SK-N-SH treated with all-trans-retinoic acid at 6 μM for 48 hours (cell line): ENCODE data around the gene NTN1.

Source experiments
- ATAC-seq: fragments of 200-7000 bp; cut with Tn5 transposase; 3 replicates; pipeline ENCODE4 v1.9.1; 2020; ENCODE audit warnings: mild to moderate bottlenecking, moderate library complexity
- ARNTL ChIP-seq: fragments of 450-650 bp; formaldehyde crosslinking; IDR thresholded peaks from 2 replicates; pipeline ENCODE4 v1.5.0; 2020; ENCODE audit warnings: low read depth, mild to moderate bottlenecking, moderate library complexity, borderline replicate concordance
- BACH2 ChIP-seq: fragments of 250-450 bp; sonication (Bioruptor Pico); IDR thresholded peaks from 2 replicates; pipeline ENCODE4 v1.9.0; 2021; ENCODE audit warnings: mild to moderate bottlenecking, borderline replicate concordance
- CREB5 ChIP-seq: fragments of 250-450 bp; sonication (Bioruptor Pico); IDR thresholded peaks from 2 replicates; pipeline ENCODE4 v1.5.1; 2020; ENCODE audit warnings: low read depth, mild to moderate bottlenecking, moderate library complexity
- CSDC2 ChIP-seq: fragments of 250-450 bp; sonication (Bioruptor Pico); IDR thresholded peaks from 2 replicates; pipeline ENCODE4 v1.5.0; 2020; ENCODE audit warnings: mild to moderate bottlenecking, moderate library complexity
- CSRNP3 ChIP-seq: fragments of 250-450 bp; sonication (Bioruptor Pico); IDR thresholded peaks from 2 replicates; pipeline ENCODE4 v1.5.1; 2021; ENCODE audit warnings: mild to moderate bottlenecking, moderate library complexity
- ESRRG ChIP-seq: fragments of 250-450 bp; sonication (Bioruptor Pico); IDR thresholded peaks from 2 replicates; pipeline ENCODE4 v1.6.1; 2021; ENCODE audit warnings: mild to moderate bottlenecking
- GLIS3 ChIP-seq: fragments of 250-450 bp; sonication (Bioruptor Pico); IDR thresholded peaks from 2 replicates; pipeline ENCODE4 v1.5.0; 2020; ENCODE audit warnings: mild to moderate bottlenecking, moderate library complexity
- ISL1 ChIP-seq: fragments of 250-450 bp; sonication (Bioruptor Pico); IDR thresholded peaks from 2 replicates; pipeline ENCODE4 v2.1.2; 2022; ENCODE audit warnings: mild to moderate bottlenecking, moderate library complexity
- OSR1 ChIP-seq: fragments of 250-450 bp; sonication (Bioruptor Pico); IDR thresholded peaks from 2 replicates; pipeline ENCODE4 v1.8.0; 2022; ENCODE audit warnings: moderate library complexity, mild to moderate bottlenecking, inconsistent platforms
- PATZ1 ChIP-seq: fragments of 250-450 bp; sonication (Bioruptor Pico); IDR thresholded peaks from 2 replicates; pipeline ENCODE4 v1.8.0; 2020; ENCODE audit warnings: mild to moderate bottlenecking, moderate library complexity, borderline replicate concordance
- PPARA ChIP-seq: fragments of 250-450 bp; sonication (Bioruptor Pico); IDR thresholded peaks from 2 replicates; pipeline ENCODE4 v1.5.0; 2020; ENCODE audit warnings: mild to moderate bottlenecking, borderline replicate concordance
- RARB ChIP-seq: fragments of 250-450 bp; sonication (Bioruptor Pico); IDR thresholded peaks from 2 replicates; pipeline ENCODE4 v1.8.0; 2021; ENCODE audit warnings: mild to moderate bottlenecking, moderate library complexity
- SNAI2 ChIP-seq: fragments of 250-450 bp; sonication (Bioruptor Pico); IDR thresholded peaks from 2 replicates; pipeline ENCODE4 v1.5.0; 2020; ENCODE audit warnings: mild to moderate bottlenecking, moderate library complexity
- TCF4 ChIP-seq: fragments of 250-450 bp; sonication (Bioruptor Pico); IDR thresholded peaks from 2 replicates; pipeline ENCODE4 v1.8.0; 2021; ENCODE audit warnings: mild to moderate bottlenecking, moderate library complexity, borderline replicate concordance
- TOX ChIP-seq: fragments of 250-450 bp; sonication (Bioruptor Pico); IDR thresholded peaks from 2 replicates; pipeline ENCODE4 v1.8.0; 2021; ENCODE audit warnings: mild to moderate bottlenecking, moderate library complexity, borderline replicate concordance
- TSHZ2 ChIP-seq: fragments of 250-450 bp; sonication (Bioruptor Pico); IDR thresholded peaks from 2 replicates; pipeline ENCODE4 v1.5.0; 2020; ENCODE audit warnings: mild to moderate bottlenecking, moderate library complexity
- ZC3H10 ChIP-seq: fragments of 250-450 bp; sonication (Bioruptor Pico); IDR thresholded peaks from 2 replicates; pipeline ENCODE4 v1.5.1; 2021; ENCODE audit warnings: mild to moderate bottlenecking, moderate library complexity
- ZFP30 ChIP-seq: fragments of 450-650 bp; formaldehyde crosslinking; IDR thresholded peaks from 2 replicates; pipeline ENCODE4 v1.5.0; 2022; ENCODE audit warnings: mild to moderate bottlenecking, moderate library complexity
- ZNF70 ChIP-seq: fragments of 450-650 bp; formaldehyde crosslinking; IDR thresholded peaks from 2 replicates; pipeline ENCODE4 v1.5.0; 2020; ENCODE audit warnings: mild to moderate bottlenecking, moderate library complexity
- ZNF8 ChIP-seq: fragments of 450-650 bp; formaldehyde crosslinking; IDR thresholded peaks from 2 replicates; pipeline ENCODE4 v1.5.0; 2020; ENCODE audit warnings: mild to moderate bottlenecking, moderate library complexity

NTN1 gene

GRCh38 chr17:9024497-9024896, 3.2 kb downstream of the NTN1 start (continued):
- TF ChIP-seq CREB5 (CRISPR knock-in tag) (no peak), PPARA (CRISPR knock-in tag) (no peak), OSR1 (CRISPR knock-in tag) (no peak), ZNF70 (CRISPR knock-in tag) (no peak)

GRCh38 chr17:9026741-9027140, 5.4 kb downstream of the NTN1 start:
- no peak for ATAC-seq

More at GRCh38 chr17:9026741-9027140, 5.4 kb downstream of the NTN1 start:
- TF ChIP-seq CSRNP3 (no peak), GLIS3 (CRISPR knock-in tag) (no peak), ARNTL (no peak), TOX (CRISPR knock-in tag) (no peak), TCF4 (no peak), OSR1 (CRISPR knock-in tag) (no peak), PATZ1 (CRISPR knock-in tag) (no peak), RARB (CRISPR knock-in tag) (no peak), TSHZ2 (CRISPR knock-in tag) (no peak), ZNF8 (CRISPR knock-in tag) (no peak), BACH2 (no peak), ZNF70 (CRISPR knock-in tag) (no peak), ZC3H10 (CRISPR knock-in tag) (no peak), ESRRG (no peak), CSDC2 (CRISPR knock-in tag) (no peak), ISL1 (CRISPR knock-in tag) (no peak), SNAI2 (CRISPR knock-in tag) (no peak), CREB5 (CRISPR knock-in tag) (no peak), PPARA (CRISPR knock-in tag) (no peak), ZFP30 (CRISPR knock-in tag) (no peak)
